Measurements from ENCODE around the gene GARRE1.
"Not testable (repeated sequence)": the region's sequence is repeated elsewhere in the genome, so short reads cannot be mapped to it uniquely, and the experiment has no call there.

GARRE1 gene, protein sequence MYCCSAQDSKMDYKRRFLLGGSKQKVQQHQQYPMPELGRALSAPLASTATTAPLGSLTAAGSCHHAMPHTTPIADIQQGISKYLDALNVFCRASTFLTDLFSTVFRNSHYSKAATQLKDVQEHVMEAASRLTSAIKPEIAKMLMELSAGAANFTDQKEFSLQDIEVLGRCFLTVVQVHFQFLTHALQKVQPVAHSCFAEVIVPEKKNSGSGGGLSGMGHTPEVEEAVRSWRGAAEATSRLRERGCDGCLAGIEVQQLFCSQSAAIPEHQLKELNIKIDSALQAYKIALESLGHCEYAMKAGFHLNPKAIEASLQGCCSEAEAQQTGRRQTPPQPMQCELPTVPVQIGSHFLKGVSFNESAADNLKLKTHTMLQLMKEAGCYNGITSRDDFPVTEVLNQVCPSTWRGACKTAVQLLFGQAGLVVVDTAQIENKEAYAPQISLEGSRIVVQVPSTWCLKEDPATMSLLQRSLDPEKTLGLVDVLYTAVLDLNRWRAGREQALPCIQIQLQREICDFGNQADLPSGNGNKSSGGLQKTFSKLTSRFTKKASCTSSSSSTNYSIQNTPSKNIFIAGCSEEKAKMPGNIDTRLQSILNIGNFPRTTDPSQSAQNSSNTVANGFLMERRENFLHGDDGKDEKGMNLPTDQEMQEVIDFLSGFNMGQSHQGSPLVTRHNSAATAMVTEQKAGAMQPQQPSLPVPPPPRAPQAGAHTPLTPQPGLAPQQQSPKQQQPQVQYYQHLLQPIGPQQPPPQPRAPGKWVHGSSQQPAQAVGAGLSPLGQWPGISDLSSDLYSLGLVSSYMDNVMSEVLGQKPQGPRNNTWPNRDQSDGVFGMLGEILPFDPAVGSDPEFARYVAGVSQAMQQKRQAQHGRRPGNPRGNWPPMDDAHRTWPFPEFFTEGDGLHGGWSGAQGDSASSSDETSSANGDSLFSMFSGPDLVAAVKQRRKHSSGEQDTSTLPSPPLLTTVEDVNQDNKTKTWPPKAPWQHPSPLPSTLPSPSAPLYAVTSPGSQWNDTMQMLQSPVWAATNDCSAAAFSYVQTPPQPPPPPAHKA (N-terminal part only)

DNA sequence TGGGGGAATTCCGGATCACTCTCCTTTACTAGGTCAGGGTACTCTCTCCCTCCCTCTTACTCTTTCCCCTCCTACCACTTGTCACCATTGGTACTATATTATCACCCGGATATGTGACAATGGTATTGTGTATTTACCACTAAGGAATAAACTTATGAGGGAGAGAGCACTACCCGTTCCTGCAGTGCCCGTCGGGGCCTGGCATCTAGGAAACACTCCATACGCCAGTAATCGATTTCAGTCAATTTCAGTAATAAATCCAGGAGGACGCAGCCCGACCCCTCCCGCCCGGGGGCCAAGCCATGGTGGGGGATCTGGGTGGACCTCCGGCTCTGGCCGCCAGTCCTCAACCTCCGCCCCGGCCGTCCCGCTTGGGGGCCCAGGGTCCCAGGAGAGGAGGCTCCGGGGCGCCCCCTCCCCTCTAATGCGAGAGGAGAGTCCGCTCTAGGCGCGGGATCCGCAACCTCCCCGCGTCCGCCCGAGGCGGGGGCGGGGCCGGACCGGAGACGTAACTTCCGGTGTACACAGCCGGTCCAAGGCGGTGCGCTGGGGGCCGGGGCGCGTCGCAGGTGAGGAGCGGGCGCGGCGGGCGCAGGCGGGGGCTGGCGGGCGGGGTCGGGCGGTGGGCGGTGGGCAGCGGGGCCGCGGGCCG is at the start of gene GARRE1:
TSS of gene GARRE1 (plus strand) at position 509 of the 652 bp plus-strand sequence. CDS start 45,920 bp downstream, outside the sequence.
- Histone ChIP-seq H3K4me3 (peak within 1 kb of the TSS; percentile 71 to 98 (median 91)), H3K27ac (peak within 1 kb of the TSS; percentile 82 to 99 (median 93))

DNA sequence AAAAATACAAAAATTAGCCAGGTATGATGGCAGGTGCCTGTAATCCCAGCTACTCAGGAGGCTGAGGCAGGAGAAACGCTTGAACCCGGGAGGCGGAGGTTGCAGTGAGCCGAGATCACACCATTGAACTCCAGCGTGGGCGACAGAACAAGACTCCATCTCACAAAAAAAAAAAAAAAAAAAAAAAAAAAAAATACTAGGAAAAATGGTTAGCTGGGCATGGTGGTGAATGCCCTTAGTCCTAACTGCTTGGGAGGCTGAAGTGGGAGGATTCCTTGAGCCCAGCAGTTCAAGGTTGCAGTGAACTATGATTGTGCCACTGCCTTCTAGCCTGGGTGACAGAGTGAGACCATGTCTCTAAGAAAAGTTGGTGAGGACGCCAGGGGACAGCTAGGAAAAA is 49.0 kb upstream of the GARRE1 start:
- not testable (repeated sequence) for H3K4me3 ChIP-seq, H3K27ac ChIP-seq

DNA sequence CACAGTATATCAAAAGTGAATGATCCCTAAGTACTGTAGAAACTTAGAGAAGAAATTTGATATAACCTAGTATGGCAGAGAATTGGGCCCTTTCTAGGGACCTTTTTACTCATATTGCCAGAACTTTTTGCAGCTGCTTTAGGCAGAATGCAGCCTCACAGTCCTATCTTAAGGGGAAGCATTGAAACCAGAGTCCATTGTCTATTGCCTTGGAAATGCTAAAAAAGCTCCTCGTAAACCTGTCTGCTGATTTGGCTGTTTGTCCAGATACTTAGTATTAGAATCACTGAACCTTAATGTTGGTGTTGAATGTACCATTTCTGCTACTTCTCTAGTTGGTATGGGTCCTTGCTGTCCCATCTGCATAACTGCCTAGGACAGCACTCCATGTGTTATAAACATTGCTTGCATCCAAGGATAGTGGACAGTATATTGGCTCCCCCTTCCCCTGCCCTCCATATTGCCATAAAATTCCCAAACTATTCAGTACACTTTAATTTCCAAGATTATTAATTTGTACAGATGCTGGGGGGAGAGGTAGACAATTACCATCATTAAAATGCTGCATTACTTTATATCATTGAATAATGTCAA is 46.0 kb upstream of the GARRE1 start:
- no peak overlapping the region for H3K4me3 ChIP-seq
- no peak overlapping the region for H3K27ac ChIP-seq

DNA sequence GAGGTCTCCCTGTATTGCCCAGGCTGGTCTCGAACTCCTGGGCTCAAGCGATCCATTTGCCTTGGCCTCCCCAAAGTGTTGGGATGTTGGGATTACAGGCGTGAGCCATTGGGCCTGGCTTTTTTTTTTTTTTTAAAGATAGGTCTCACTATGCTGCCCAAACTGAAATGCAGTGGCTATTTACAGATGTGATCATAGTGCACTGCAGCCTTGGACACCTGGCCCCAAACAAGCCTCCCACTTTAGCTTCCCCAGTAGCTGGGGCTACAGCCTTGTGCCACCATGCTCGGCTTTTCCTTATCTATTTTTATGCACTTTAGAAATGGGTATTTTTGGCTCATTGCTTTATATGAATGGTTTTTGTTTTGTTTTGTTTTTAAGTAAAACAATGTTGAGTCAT is 44.6 kb upstream of the GARRE1 start:
- Histone ChIP-seq H3K27ac (no peak overlapping the region), H3K4me3 (no peak overlapping the region)

DNA sequence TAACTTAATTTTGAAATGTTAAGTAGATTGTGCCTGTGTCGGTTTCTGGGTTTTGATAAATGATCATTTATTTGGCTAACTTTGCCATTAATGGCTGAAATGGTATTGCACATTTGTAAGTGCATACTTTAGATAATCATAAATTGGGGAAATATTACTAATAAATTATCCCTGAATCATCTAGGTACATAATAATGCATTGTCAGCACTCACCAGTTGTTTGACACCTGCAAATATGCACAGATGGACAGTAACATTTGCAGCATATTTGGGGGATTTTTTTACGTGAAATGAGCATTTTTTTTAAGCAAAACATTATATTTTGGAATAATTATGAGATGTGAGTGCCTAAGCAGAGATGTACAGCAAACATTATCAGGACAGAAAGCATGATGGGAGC is 41.1 kb upstream of the GARRE1 start:
- H3K27ac ChIP-seq = no peak overlapping the region

DNA sequence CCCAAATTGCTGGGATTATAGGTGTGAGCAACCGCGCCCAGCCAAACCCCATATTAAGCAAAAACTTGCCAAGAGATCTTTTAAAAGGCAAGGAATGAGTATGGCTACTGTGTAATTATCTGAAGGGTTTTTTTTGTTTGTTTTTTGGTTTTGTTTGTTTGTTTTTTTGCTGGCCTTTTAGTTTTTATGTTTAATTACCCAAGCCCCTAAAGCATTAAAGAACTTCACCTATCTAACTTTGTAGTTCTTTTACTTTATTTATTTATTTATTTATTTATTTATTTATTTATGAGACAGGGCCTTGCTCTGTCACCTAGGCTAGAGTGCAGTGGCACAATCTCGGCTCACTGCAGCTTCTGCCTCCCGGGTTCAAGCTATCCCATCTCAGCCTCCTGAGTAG is 40.3 kb upstream of the GARRE1 start:
- no peak overlapping the region for H3K4me3 ChIP-seq
- no peak overlapping the region for H3K27ac ChIP-seq

More for the DNA sequence above, 41.1 kb upstream of the GARRE1 start:
- no peak overlapping the region for H3K4me3 ChIP-seq

DNA sequence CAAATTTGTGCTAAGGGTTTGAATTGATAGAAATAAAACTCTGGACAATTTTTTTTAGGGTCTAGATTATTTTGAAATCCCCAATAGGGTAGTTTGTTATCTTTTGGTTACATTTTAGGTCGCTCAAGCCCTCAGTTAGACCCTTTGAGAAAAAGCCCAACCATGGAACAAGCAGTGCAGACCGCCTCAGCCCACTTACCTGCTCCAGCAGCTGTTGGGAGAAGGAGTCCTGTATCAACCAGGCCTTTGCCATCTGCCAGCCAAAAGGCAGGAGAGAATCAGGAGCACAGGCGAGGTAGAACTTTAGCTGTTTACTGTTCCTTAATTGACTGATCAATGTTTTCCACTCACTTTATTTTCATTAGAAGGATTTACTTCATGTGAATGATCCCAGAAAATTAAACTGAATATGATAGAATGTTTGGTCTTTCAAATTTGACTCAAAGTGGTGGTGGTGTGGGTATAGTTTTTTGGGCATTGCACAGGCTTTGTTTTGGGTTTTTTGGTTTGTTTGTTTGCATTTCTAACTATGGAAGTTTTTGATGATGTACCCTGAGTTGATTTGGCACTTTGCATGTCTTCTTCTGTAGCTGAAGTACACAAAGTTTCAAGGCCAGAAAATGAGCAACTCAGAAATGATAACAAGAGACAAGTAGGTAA is 39.2 kb upstream of the GARRE1 start:
- Histone ChIP-seq H3K27ac (no peak overlapping the region), H3K4me3 (no peak overlapping the region)

DNA sequence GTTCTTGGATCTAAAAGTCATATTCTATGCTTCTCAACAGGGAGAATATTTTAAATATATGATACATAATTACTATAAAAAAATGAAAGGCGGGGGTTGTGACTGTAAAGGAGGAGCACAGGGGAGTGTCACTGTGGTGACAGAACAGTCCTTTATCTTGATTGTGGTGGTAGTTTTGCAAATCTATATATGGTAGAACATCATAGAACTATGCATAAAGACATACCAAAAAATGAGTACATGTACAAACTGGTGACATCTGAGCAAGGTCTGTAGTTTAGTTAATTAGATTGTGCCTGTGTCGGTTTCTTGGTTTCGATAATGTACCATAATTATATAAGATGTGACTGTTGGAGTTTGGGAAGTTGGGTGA is 38.7 kb upstream of the GARRE1 start:
- Histone ChIP-seq H3K27ac (no peak overlapping the region), H3K4me3 (no peak overlapping the region)

DNA sequence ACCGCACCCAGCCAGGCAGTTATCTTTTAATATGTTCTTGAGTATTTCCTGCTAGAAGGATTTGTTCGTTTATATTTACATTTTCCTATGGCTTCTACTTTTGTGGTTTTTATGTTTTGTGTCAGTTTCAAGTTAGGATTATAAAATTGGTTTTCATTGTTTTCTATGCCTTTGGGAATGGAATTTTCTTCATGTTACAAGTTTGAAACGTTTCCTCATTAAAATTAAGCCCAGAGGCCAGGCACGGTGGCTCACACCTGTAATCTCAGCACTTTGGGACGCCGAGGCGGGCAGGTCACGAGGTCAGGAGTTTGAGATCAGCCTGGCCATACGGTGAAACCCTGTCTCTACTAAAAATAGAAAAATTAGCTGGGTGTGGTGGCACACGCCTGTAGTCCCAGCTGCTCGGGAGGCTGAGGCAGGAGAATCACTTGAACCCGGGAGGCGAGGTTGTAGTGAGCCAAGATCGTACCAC is 37.6 kb upstream of the GARRE1 start:
- H3K4me3 ChIP-seq, H3K27ac ChIP-seq: not testable (repeated sequence)

DNA sequence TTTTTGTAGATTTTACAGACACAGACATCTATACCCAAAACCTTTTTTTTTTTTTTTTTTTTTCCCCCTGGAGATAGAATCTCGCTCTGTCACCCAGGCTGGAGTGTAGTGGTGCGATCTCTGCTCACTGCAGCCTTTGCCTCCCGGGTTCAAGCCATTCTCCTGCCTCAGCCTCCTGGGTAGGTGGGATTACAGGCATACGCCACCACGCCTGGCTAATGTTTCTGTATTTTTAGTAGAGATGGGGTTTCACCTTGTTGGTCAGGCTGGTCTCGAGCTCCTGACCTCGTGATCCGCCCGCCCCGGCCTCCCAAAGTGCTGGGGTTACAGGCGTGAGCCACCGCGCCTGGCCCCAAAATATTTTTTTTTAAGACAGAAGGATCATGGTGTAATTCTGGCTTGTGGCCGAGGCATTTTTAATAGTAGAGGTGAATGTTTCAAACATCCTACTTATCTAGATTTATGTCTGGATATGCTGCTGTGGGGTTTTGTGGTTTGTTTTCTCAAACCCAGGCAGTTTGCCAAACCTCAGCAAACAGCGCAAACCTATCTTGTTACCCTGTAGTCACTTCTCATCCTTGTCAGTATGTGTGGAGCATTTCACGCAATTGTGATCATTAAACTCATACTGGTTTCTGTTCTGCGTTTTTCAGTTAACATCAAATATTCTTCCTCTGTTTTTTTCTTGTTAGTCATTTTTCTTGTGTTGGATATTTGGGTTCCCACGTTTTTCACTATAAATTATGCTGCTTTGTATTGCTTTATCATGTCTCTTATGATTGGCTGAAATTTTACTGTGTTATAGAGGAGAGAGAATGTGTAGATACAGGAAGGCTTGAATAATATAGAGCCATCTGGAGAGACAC is 36.2 kb upstream of the GARRE1 start:
- no peak overlapping the region for H3K4me3 ChIP-seq
- peak overlapping the region in 1 of 21 experiments; percentile 31 for H3K27ac ChIP-seq

DNA sequence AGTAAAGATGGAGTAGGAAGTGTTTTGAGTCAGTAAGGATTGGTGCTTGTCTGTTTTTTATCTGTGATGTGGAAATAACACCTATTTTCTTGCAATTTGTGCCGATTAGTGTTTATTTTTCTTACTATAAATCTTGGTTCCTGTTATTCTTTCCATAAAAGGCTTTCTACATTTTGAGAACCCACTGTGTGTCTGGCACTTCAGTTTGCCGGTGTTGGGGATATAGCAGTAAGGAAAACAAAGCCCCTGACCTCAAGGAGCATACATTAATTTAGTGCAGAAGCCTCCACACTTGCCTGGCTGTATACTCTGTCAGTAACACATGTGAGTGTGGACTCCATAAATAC is 35.6 kb upstream of the GARRE1 start:
- Histone ChIP-seq H3K4me3 (no peak overlapping the region), H3K27ac (peak overlapping the region in 1 of 21 experiments; percentile 31)

DNA sequence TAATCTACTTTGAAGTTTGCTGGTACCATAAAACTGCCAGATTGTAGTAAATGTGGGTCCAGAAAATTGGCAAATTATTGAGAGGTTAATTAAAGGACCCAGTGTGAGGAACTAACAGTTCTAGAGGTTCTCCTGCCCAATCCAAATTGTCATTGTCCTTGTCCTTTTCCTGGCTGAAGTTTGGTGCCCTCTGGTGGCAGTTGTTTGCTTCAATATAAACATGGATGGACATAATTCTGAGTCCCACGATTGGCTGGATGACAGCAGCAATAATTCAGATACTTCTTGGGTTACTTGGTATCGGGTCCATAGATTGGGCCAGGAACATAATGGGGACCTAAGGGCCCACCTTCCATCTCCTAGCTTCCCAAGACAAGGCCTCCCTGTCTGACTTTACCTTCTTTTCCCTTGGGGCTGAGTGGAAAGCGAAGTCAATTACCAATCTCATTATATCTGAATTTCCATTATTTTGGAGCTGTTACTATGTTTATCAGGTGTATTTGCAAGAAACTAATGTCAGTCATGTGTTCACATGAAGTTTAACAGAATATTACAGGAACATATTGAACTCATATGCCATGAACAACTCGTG is 33.8 kb upstream of the GARRE1 start:
- no peak overlapping the region for H3K27ac ChIP-seq
- no peak overlapping the region for H3K4me3 ChIP-seq

DNA sequence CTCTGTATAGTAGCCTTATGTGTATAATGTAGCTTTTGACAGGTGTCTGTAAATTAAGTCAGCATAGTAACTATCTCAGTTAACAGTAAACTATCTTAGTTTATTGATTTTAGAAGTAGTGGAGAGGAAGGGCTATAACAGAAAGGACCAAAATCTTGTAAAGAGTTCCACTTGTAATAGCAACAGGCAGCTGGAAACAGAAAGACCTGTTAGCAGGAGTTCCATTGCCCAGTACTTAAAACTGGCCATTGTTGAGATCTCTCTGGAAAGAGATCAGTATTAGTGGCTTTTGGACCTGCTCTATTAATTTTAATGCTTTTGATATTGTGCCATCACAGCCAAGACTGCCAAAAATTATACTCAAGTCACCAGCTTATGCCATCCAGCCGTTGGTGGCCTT is 32.0 kb upstream of the GARRE1 start:
- H3K4me3 ChIP-seq = no peak overlapping the region
- H3K27ac ChIP-seq = no peak overlapping the region

DNA sequence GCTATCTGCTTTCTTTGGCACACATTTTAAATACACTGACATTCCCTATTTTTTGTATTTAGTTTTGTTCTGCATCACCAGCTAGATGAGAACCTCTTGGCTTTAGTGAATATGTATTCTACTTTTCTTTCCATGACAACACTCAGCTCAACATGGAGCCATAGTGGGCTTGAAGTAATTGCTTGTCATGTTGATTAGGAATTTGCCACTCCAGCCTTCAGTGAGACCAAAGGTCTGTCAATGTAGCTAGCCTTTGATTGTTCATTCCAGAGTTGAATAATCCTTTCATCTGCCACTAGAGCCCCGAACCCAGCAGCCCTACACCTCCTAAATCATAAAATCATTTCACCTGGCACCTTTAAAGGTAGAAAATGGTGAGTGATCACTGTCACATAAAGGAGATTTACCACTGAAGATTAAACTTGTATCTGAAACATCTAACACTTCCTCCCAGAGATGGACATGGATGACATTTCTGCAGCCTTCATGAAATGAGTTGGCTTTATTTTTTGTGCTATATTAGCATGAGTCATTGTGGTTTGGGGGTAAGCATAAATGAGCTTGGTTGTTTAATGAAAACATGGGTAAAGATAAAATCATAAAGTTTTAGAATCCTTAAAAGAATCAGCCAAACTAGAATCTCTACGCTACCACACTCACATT is 29.2 kb upstream of the GARRE1 start:
- Histone ChIP-seq H3K27ac (peak overlapping the region in 3 of 21 experiments; percentile 13 to 54 (median 37)), H3K4me3 (no peak overlapping the region)

DNA sequence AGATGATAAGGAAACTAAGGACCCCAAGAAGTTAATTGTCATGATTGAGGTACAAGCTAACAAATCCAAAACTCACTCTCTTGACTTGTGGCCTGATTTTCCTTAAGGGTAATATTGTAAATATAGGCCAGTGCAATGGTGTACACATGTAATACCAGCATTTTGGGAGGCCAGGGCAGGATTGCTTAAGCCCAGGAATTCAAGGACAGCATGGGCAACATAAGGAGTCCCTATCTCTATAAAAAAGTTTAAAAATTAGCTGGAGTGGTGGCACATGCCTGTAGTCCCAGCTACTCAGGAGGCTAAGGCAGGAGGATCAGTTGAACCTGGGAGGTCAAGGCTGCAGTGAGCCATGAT is 28.7 kb upstream of the GARRE1 start:
- H3K27ac ChIP-seq = peak overlapping the region in 4 of 21 experiments; percentile 3 to 37 (median 17)
- H3K4me3 ChIP-seq = no peak overlapping the region

DNA sequence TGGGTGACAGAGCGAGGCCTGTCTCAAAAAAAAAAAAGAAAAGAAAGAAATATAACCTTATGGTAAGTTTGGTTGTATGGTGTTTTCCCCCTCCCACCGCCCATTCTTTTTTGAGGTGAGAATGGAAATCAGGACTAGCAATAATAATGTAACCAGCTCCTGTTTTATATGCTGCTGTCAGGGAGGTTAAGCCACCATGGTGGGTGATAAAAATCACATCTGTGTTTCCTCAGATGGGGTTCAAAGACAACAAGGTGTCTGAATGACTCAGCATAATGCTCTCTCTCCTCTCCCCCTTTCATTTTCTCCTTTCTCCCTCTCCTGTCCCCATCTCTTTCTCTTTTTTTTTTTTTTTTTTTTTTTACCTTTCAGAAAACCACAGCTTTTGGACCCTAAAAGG is 28.3 kb upstream of the GARRE1 start:
- Histone ChIP-seq H3K4me3 (no peak overlapping the region), H3K27ac (peak overlapping the region in 3 of 21 experiments; percentile 3 to 37 (median 21))

DNA sequence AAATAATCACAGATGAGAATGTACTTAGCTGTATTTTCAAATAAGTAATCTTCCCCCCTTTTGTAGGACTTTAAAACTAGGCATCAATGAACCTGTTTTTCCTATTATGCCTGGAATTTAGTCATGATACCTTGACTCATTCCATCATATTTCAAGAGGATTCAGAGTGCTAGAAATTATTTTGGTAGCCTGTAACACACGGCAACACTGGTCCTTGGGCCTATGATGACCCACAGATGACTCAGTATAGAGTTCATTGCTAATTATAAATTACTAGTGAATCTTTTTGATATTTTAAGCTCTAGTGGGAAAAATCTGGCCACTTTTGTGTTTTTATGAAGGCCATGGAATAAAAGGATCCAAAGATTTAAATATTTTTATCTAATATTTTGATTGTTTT is 26.0 kb upstream of the GARRE1 start:
- no peak overlapping the region for H3K27ac ChIP-seq
- H3K4me3 ChIP-seq = no peak overlapping the region
